Panc1 (cell line): ENCODE measurements around the gene ZNF212. TPM values are rescaled to one million over a fixed set of nuclear protein-coding genes. Genes with fewer than 3 reads are reported as not detected.

Experiments used
- ATAC-seq: fragments of 200-7000 bp; cut with Tn5 transposase; 2 replicates; pipeline ENCODE4 v1.9.1; 2020; ENCODE audit warnings: mild to moderate bottlenecking, moderate library complexity
- BruUV-seq: library from RNA; stranded (reverse); fragments of 400-500 nt; replicated peaks from 2 replicates; lab custom pipeline; 2021; lab: Mats Ljungman, UMichigan
- CTCF ChIA-PET: fragments of 300-600 bp; sonication (Branson Sonifier 250); formaldehyde crosslinking; loops from one replicate; lab custom pipeline; 2022; ENCODE audit warnings: antibody characterized with exemption; lab: Charles Lee
- POLR2A ChIA-PET: fragments of 300-600 bp; sonication (Branson Sonifier 250); formaldehyde crosslinking; loops from one replicate; lab custom pipeline; 2022; ENCODE audit warnings: antibody characterized with exemption; lab: Charles Lee
- DNase-seq: peaks from one replicate; pipeline ENCODE4 v3.0.0-alpha.2; 2010; ENCODE audit warnings: low read depth, low spot score
- H3K27ac ChIP-seq: 2 replicates; pipeline ENCODE4 v1.5.1; 2011; ENCODE audit warnings: mild to moderate bottlenecking, low read length, inconsistent platforms
- H3K27me3 ChIP-seq: fragments of 200-500 bp; sonication (Bioruptor generic); 2 replicates; pipeline ENCODE4 v1.6.0; 2014; ENCODE audit warnings: low read length, inconsistent platforms; ENCODE audit not compliant: control insufficient read depth, insufficient read depth
- H3K36me3 ChIP-seq: fragments of 200-500 bp; sonication (Bioruptor generic); 2 replicates; pipeline ENCODE4 v1.5.1; 2014; ENCODE audit warnings: inconsistent platforms, mild to moderate bottlenecking, low read length, moderate library complexity; ENCODE audit not compliant: control insufficient read depth, insufficient read depth
- H3K4me1 ChIP-seq: 2 replicates; pipeline ENCODE4 v1.5.1; 2011; ENCODE audit warnings: inconsistent platforms, mild to moderate bottlenecking, low read length, moderate library complexity; ENCODE audit not compliant: control insufficient read depth, insufficient read depth
- H3K4me3 ChIP-seq, 2 experiments: 2 replicates each; pipeline ENCODE4 v1.5.1; 2011 to 2012; ENCODE audit warnings: low read depth in 2 of 2, low read length in 2 of 2, mild to moderate bottlenecking in 2 of 2, inconsistent platforms in 1 of 2, moderate library complexity in 1 of 2
- H3K9me3 ChIP-seq: fragments of 200-500 bp; sonication (Bioruptor generic); 2 replicates; pipeline ENCODE4 v1.5.1; 2014; ENCODE audit warnings: low read depth, mild to moderate bottlenecking, inconsistent platforms, low read length, moderate library complexity; ENCODE audit not compliant: control insufficient read depth, insufficient read depth
- POLR2AphosphoS5 ChIP-seq: IDR thresholded peaks from 2 replicates; pipeline ENCODE4 v1.6.1; 2012; ENCODE audit warnings: mild to moderate bottlenecking, low read depth, low read length, moderate library complexity
- SIN3A ChIP-seq: IDR thresholded peaks from 2 replicates; pipeline ENCODE4 v1.6.1; 2012; ENCODE audit warnings: low read depth, mild to moderate bottlenecking, low read length, moderate library complexity, borderline replicate concordance; ENCODE audit not compliant: insufficient read depth
- TCF7L2 ChIP-seq: IDR thresholded peaks from 2 replicates; pipeline ENCODE4 v1.6.1; 2011; ENCODE audit warnings: mild to moderate bottlenecking, low read depth, low read length, inconsistent platforms
- in situ Hi-C: cut with HindIII; loops from 2 replicates; pipeline ENCODE4 v1.10.0; 2016; ENCODE audit warnings: low sequenced_read_pairs, low pct_unique_long_range_greater_than_20kb
- intact Hi-C: fragments of 100-400 bp; cut with micrococcal nuclease; formaldehyde crosslinking; loops from one replicate; pipeline ENCODE4 v1.10.0; 2022; ENCODE audit not compliant: unreplicated experiment
- total RNA-seq: library from RNA; stranded (reverse); gene quantifications from one replicate; pipeline ENCODE4 v1.2.1, GENCODE V29; 2021; ENCODE audit not compliant: unreplicated experiment
- TF ChIP-seq, protein P1 (sequence below), 2 experiments: IDR thresholded peaks; 2 replicates each; pipeline ENCODE4 v1.6.1; 2011 to 2012; ENCODE audit warnings: low read depth in 2 of 2, control low read depth in 1 of 2, low read length in 1 of 2, mild to moderate bottlenecking in 1 of 2, moderate library complexity in 1 of 2; ENCODE audit not compliant: insufficient read depth in 1 of 2
- TF ChIP-seq, protein P2 (sequence below): fragments of 450-650 bp; IDR thresholded peaks from 2 replicates; pipeline ENCODE4 v1.5.1; 2017; ENCODE audit warnings: mild to moderate bottlenecking

The ZNF212 gene
- total RNA-seq, 1 experiment from 2014 or later: 11.3 TPM

DNA sequence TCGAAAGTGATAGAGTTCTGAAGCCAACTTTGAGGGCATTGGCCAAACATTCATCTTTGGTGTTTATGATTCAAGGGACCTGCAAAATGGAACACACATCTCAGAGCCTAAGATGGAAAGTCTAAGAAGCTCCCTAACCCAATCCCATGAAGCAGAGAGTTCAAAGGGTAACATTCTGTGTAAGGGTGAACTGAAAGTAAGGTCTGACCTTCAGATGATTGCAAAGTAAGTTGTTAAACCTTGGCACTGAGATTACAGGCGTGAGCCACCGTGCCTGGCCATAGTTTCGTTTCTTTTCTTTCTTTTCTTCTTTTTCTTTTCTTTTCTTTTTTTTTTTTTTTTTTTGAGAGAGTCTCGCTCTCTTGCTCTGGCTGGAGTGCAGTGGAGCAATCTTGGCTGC lies 2.2 kb downstream of the ZNF212 start:
- H3K4me1 ChIP-seq: no peaks in the 10 kb centered on the region
- no peak for TF ChIP-seq TCF7L2
- TF ChIP-seq, protein P1, sequence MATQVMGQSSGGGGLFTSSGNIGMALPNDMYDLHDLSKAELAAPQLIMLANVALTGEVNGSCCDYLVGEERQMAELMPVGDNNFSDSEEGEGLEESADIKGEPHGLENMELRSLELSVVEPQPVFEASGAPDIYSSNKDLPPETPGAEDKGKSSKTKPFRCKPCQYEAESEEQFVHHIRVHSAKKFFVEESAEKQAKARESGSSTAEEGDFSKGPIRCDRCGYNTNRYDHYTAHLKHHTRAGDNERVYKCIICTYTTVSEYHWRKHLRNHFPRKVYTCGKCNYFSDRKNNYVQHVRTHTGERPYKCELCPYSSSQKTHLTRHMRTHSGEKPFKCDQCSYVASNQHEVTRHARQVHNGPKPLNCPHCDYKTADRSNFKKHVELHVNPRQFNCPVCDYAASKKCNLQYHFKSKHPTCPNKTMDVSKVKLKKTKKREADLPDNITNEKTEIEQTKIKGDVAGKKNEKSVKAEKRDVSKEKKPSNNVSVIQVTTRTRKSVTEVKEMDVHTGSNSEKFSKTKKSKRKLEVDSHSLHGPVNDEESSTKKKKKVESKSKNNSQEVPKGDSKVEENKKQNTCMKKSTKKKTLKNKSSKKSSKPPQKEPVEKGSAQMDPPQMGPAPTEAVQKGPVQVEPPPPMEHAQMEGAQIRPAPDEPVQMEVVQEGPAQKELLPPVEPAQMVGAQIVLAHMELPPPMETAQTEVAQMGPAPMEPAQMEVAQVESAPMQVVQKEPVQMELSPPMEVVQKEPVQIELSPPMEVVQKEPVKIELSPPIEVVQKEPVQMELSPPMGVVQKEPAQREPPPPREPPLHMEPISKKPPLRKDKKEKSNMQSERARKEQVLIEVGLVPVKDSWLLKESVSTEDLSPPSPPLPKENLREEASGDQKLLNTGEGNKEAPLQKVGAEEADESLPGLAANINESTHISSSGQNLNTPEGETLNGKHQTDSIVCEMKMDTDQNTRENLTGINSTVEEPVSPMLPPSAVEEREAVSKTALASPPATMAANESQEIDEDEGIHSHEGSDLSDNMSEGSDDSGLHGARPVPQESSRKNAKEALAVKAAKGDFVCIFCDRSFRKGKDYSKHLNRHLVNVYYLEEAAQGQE (IDR thresholded peaks at IDR 0.05; ENCODE audit: insufficient read depth in 1 of 2, low read depth in 2 of 2, low read length in 1 of 2): no peak
- no peak for TF ChIP-seq POLR2AphosphoS5
- no peak for TF ChIP-seq SIN3A
- TF ChIP-seq, protein P2, sequence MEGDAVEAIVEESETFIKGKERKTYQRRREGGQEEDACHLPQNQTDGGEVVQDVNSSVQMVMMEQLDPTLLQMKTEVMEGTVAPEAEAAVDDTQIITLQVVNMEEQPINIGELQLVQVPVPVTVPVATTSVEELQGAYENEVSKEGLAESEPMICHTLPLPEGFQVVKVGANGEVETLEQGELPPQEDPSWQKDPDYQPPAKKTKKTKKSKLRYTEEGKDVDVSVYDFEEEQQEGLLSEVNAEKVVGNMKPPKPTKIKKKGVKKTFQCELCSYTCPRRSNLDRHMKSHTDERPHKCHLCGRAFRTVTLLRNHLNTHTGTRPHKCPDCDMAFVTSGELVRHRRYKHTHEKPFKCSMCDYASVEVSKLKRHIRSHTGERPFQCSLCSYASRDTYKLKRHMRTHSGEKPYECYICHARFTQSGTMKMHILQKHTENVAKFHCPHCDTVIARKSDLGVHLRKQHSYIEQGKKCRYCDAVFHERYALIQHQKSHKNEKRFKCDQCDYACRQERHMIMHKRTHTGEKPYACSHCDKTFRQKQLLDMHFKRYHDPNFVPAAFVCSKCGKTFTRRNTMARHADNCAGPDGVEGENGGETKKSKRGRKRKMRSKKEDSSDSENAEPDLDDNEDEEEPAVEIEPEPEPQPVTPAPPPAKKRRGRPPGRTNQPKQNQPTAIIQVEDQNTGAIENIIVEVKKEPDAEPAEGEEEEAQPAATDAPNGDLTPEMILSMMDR: no peak
- no peak overlapping the region for H3K27ac ChIP-seq
- peaks cover 8% of the 10 kb centered on the region for H3K9me3 ChIP-seq
- POLR2A ChIA-PET: no interaction called here
- H3K27me3 ChIP-seq: no peaks in the 10 kb centered on the region; the same call in 1 of the 2 replicates
- no TSS peak for BruUV-seq
- no peak overlapping the region for H3K4me3 ChIP-seq
- intact Hi-C loops (no loop called here), in situ Hi-C loops (no loop called here)
- H3K36me3 ChIP-seq: no peaks in the 10 kb centered on the region; the same call in 1 of the 2 replicates
- CTCF ChIA-PET: no interaction called here
- ATAC-seq (no peak), DNase-seq (no peak)

DNA sequence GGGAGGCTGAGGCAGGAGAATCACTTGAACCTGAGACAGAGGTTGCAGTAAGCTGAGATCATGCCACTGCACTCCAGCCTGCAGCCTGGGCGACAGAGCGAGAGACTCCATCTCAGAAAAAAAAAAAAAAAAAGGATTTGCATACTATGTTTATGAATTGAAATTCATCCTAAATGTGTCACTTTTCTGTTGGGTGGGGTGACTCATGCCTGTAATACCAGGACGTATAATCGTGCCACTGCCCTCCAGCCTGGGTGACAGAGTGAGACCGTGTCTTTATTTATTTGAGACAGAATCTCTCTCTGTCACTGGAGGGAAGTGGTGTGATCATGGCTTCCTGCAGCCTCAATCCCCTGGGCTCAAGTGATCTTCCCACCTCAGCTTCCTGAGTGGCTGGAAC lies 5.8 kb downstream of the ZNF212 start:
- intact Hi-C loops: no loop called here
- DNase-seq (no peak), ATAC-seq (peak; percentile 51; the same call in 1 of the 2 replicates)
- POLR2A ChIA-PET: no interaction called here
- H3K4me1 ChIP-seq: no peaks in the 10 kb centered on the region
- H3K9me3 ChIP-seq: peaks cover 8% of the 10 kb centered on the region
- in situ Hi-C loops: no loop called here
- TF ChIP-seq POLR2AphosphoS5 (no peak), SIN3A (no peak), TCF7L2 (no peak)
- TF ChIP-seq, protein P1 (IDR thresholded peaks at IDR 0.05; ENCODE audit: insufficient read depth in 1 of 2, low read depth in 2 of 2, low read length in 1 of 2): no peak
- TF ChIP-seq, protein P2: no peak
- no peaks in the 10 kb centered on the region for H3K36me3 ChIP-seq
- no peak overlapping the region for H3K27ac ChIP-seq
- CTCF ChIA-PET: no interaction called here
- H3K4me3 ChIP-seq: no peak overlapping the region
- H3K27me3 ChIP-seq: no peaks in the 10 kb centered on the region
- no TSS peak for BruUV-seq
